ENCODE results near the gene SEC61A1. TPM values are rescaled to one million over a fixed set of nuclear protein-coding genes. Genes with fewer than 3 reads are reported as not detected.

Gene SEC61A1
- total RNA-seq, 1 donor from 2014 or later, result 150 TPM

- no peak overlapping the region for H3K4me3 ChIP-seq (ENCODE audit: low read depth, low read length)
- DNase-seq (ENCODE audit: low read depth), result no peak
- peak; percentile 35 for TF ChIP-seq CTCF (conservative IDR thresholded peaks at IDR 0.05; ENCODE audit: low read depth, low read length)
Observed at GRCh38 chr3:128094295-128095151, 42.3 kb downstream of the SEC61A1 start.

GRCh38 chr3:128095222-128095703, 43.0 kb downstream of the SEC61A1 start:
- H3K4me3 ChIP-seq (ENCODE audit: low read depth, low read length), result no peak overlapping the region

GRCh38 chr3:128098234-128098633, 46.0 kb downstream of the SEC61A1 start:
- H3K4me3 ChIP-seq (ENCODE audit: low read depth, low read length), result no peak overlapping the region
- no peak for DNase-seq (ENCODE audit: low read depth)
- no peak for TF ChIP-seq CTCF (conservative IDR thresholded peaks at IDR 0.05; ENCODE audit: low read depth, low read length)

More at GRCh38 chr3:128095222-128095703, 43.0 kb downstream of the SEC61A1 start:
- TF ChIP-seq CTCF (conservative IDR thresholded peaks at IDR 0.05; ENCODE audit: low read depth, low read length), result peak; percentile 94
- DNase-seq (ENCODE audit: low read depth), result no peak

GRCh38 chr3:128100161-128100560, 47.9 kb downstream of the SEC61A1 start:
- no peak overlapping the region for H3K4me3 ChIP-seq (ENCODE audit: low read depth, low read length)
- no peak for DNase-seq (ENCODE audit: low read depth)
- no peak for TF ChIP-seq CTCF (conservative IDR thresholded peaks at IDR 0.05; ENCODE audit: low read depth, low read length)

- no peak for DNase-seq (ENCODE audit: low read depth)
- no peak for TF ChIP-seq CTCF (conservative IDR thresholded peaks at IDR 0.05; ENCODE audit: low read depth, low read length)
- no peak overlapping the region for H3K4me3 ChIP-seq (ENCODE audit: low read depth, low read length)
Observed at GRCh38 chr3:128100638-128101037, 48.4 kb downstream of the SEC61A1 start.

- H3K4me3 ChIP-seq (ENCODE audit: low read depth, low read length), result no peak overlapping the region
- no peak for TF ChIP-seq CTCF (conservative IDR thresholded peaks at IDR 0.05; ENCODE audit: low read depth, low read length)
- DNase-seq (ENCODE audit: low read depth), result no peak
Observed at GRCh38 chr3:128103136-128103676, 51.0 kb downstream of the SEC61A1 start.
